Activated CD8-positive, alpha-beta T cell treated with anti-CD3 and anti-CD28 coated beads, Interleukin-2, amount 10 ng/mL, durations not matched to agents 7 days and 5 days (primary cell): ENCODE data around the gene C19orf44. TPM values are rescaled to one million over a fixed set of nuclear protein-coding genes. Genes with fewer than 3 reads are reported as not detected.

Experiments
- ATAC-seq: fragments of 150-1000 bp; cut with Tn5 transposase; one replicate; pipeline ENCODE4 v1.10.0; 2021; ENCODE audit warnings: moderate library complexity
- CTCF ChIA-PET: fragments of 350-600 bp; sonication (Branson Sonifier 250); formaldehyde crosslinking; loops from one replicate; lab custom pipeline; 2021; ENCODE audit warnings: antibody characterized with exemption; lab: Charles Lee
- POLR2A ChIA-PET: fragments of 350-600 bp; sonication (Branson Sonifier 250); formaldehyde crosslinking; loops from one replicate; lab custom pipeline; 2021; ENCODE audit warnings: antibody characterized with exemption; lab: Charles Lee
- DNase-seq: peaks from one replicate; pipeline ENCODE4 v3.0.0-alpha.2; 2020
- H3K27ac Mint-ChIP-seq: one replicate; pipeline ENCODE4 v1.8.0; 2021; ENCODE audit warnings: mild to moderate bottlenecking, mixed read lengths
- H3K27me3 Mint-ChIP-seq: one replicate; pipeline ENCODE4 v1.8.0; 2021; ENCODE audit warnings: low read depth, mixed read lengths
- H3K36me3 Mint-ChIP-seq: one replicate; pipeline ENCODE4 v1.8.0; 2021; ENCODE audit warnings: low read depth, mixed read lengths
- H3K4me1 Mint-ChIP-seq: one replicate; pipeline ENCODE4 v1.8.0; 2021; ENCODE audit warnings: low read depth, mixed read lengths
- H3K4me3 Mint-ChIP-seq: one replicate; pipeline ENCODE4 v1.8.0; 2021; ENCODE audit warnings: mild to moderate bottlenecking, mixed read lengths
- H3K9me3 Mint-ChIP-seq: one replicate; pipeline ENCODE4 v1.8.0; 2022; ENCODE audit warnings: mixed read lengths; ENCODE audit not compliant: insufficient read depth
- total RNA-seq, 2 experiments: library from RNA; stranded (reverse); gene quantifications; one replicate each; pipeline ENCODE4 v1.2.3, GENCODE V29; 2021

The C19orf44 gene
- total RNA-seq, 2 experiments from 2014 or later: 3.0 to 3.1 TPM

- DNase-seq: no peak
- H3K36me3 Mint-ChIP-seq: peaks cover 70% of the 10 kb centered on the region
- no peaks in the 10 kb centered on the region for H3K9me3 Mint-ChIP-seq
- no peaks in the 10 kb centered on the region for H3K27me3 Mint-ChIP-seq
- peak overlapping the region; percentile 74 for H3K4me3 Mint-ChIP-seq
- CTCF ChIA-PET: interaction anchor here (1.0 to 1.8 kb wide), 3 partner anchors 12 to 24 kb away, joined by 3 to 7 read pairs (median 5); no protein-coding TSS in a partner anchor
- POLR2A ChIA-PET: interaction anchor here (0.7 to 1.7 kb wide), 7 partner anchors 21 to 87 kb away, joined by 3 to 10 read pairs (median 5); partner anchors contain the start of gene MED26
- peak overlapping the region; percentile 99 for H3K27ac Mint-ChIP-seq
- no peak for ATAC-seq
- peaks cover 58% of the 10 kb centered on the region for H3K4me1 Mint-ChIP-seq
Observed at GRCh38 chr19:16566702-16567101, 70.5 kb downstream of the C19orf44 start.

DNA sequence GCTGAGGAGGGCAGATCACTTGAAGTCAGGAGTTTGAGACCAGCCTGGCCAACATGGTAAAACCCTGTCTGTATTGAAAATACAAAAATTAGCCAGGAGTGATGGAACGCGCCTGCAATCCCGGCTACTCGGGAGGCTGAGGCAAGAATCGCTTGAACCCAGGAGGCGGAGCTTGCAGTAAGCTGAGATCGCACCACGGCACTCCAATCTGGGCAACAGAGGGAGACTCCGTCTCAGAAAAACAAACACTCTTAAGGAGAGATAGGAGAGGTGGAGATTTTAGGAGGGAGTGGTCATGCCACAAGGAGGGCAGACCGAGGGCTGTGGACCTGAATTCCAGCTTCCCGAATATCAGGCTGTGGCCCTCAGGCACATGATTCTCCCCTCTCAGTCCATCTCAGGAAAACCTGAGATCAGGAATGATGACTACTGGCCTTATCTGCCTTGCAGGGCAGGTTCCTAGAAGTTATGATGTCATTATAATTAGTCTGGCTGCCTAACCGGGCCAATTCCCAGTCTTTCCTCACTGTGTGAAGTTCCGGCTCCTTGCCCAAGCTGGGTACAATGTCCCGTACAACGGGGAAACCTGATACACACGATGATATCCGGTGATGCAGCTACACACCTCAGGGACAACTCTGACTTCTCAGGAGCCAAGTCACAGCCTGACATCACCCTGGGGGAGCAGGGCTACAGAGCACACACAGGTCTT, 73.6 kb downstream of the C19orf44 start:
- H3K27ac Mint-ChIP-seq: peak overlapping the region; percentile 49
- ATAC-seq (no peak), DNase-seq (no peak)
- no peaks in the 10 kb centered on the region for H3K9me3 Mint-ChIP-seq
- H3K4me1 Mint-ChIP-seq: peaks cover 73% of the 10 kb centered on the region
- ChIA-PET CTCF (interaction anchor here (0.6 kb wide), 1 partner anchor 16 kb away, joined by 3 read pairs; no protein-coding TSS in a partner anchor), POLR2A (interaction anchor here (1.5 kb wide), 1 partner anchor 90 kb away, joined by 4 read pairs; no protein-coding TSS in a partner anchor)
- H3K4me3 Mint-ChIP-seq: peak overlapping the region; percentile 100
- no peaks in the 10 kb centered on the region for H3K27me3 Mint-ChIP-seq
- peaks cover 60% of the 10 kb centered on the region for H3K36me3 Mint-ChIP-seq

Other genes with a start within 250 kb of the C19orf44 start
- 100 to 1,000 TPM in 1 of 2 experiments, 10 to 100 TPM in 1; 96.0 to 100 TPM for gene KLF2, start 171.6 kb upstream of the C19orf44 start, total RNA-seq
- gene EPS15L1, start 24.4 kb upstream of the C19orf44 start, total RNA-seq: 10 to 100 TPM; 34.1 to 35.5 TPM
- not detected for gene CALR3, start 227 bp upstream of the C19orf44 start, total RNA-seq
- gene CHERP, start 46.0 kb downstream of the C19orf44 start, total RNA-seq: 10 to 100 TPM; 60.0 to 60.8 TPM
- 10 to 100 TPM; 55.6 to 61.9 TPM for gene SLC35E1, start 76.0 kb downstream of the C19orf44 start, total RNA-seq
- 10 to 100 TPM; 17.2 to 17.4 TPM for gene MED26, start 131.8 kb downstream of the C19orf44 start, total RNA-seq
- 10 to 100 TPM; 51.5 to 53.5 TPM for gene SMIM7, start 163.8 kb downstream of the C19orf44 start, total RNA-seq
- under 1 TPM; 0.60 to 0.87 TPM for gene TMEM38A, start 164.7 kb downstream of the C19orf44 start, total RNA-seq
- gene NWD1, start 223.5 kb downstream of the C19orf44 start, total RNA-seq: not detected